K562 (cell line): ENCODE measurements around the gene FES. TPM values are rescaled to one million over a fixed set of nuclear protein-coding genes. Genes with fewer than 3 reads are reported as not detected.
A peak's percentile ranks its signal among the peaks of the same experiment; 100 is the strongest.

Experiments used
- GTF2B ChIP-seq: IDR thresholded peaks from 2 replicates; pipeline ENCODE4 v1.6.1; 2011; ENCODE audit not compliant: insufficient read length; ENCODE audit errors: extremely low read depth
- GTF2F1 ChIP-seq: IDR thresholded peaks from 2 replicates; pipeline ENCODE4 v1.6.1; 2011; ENCODE audit warnings: low read depth, low read length, improper control_type of control experiment
- HDAC2 ChIP-seq: fragments of 450-650 bp; IDR thresholded peaks from 2 replicates; pipeline ENCODE4 v1.6.1; 2016; ENCODE audit warnings: mild to moderate bottlenecking
- KLF6 ChIP-seq: fragments of 250-450 bp; sonication (Bioruptor Pico); IDR thresholded peaks from 2 replicates; pipeline ENCODE4 v1.4.0; 2020; ENCODE audit warnings: mild to moderate bottlenecking, moderate library complexity, borderline replicate concordance
- POLR2AphosphoS5 ChIP-seq: IDR thresholded peaks from 2 replicates; pipeline ENCODE4 v1.6.1; 2011; ENCODE audit warnings: mild to moderate bottlenecking, low read depth, low read length, moderate library complexity; ENCODE audit not compliant: control insufficient read depth, insufficient read depth
- RNF219 ChIP-seq: fragments of 250-450 bp; sonication (Bioruptor Pico); IDR thresholded peaks from 2 replicates; pipeline ENCODE4 v1.5.0; 2022; ENCODE audit warnings: mild to moderate bottlenecking
- SAP30 ChIP-seq: fragments of 200-600 bp; sonication (generic); IDR thresholded peaks from 2 replicates; pipeline ENCODE4 v1.6.1; 2012; ENCODE audit warnings: borderline replicate concordance, low read depth, mild to moderate bottlenecking, moderate library complexity, low read length, control low read depth, inconsistent platforms; ENCODE audit not compliant: insufficient read depth, poor library complexity, severe bottlenecking
- TCF7L2 ChIP-seq: fragments of 150-350 bp; IDR thresholded peaks from 2 replicates; pipeline ENCODE4 v1.6.1; 2016; ENCODE audit warnings: low read depth, mild to moderate bottlenecking, low read length, moderate library complexity
- USF2 ChIP-seq: sonication (generic); formaldehyde crosslinking; IDR thresholded peaks from 2 replicates; pipeline ENCODE4 v1.5.0; 2020; ENCODE audit warnings: missing genetic modification reagents
- ZNF212 ChIP-seq: fragments of 450-650 bp; formaldehyde crosslinking; IDR thresholded peaks from 2 replicates; pipeline ENCODE4 v1.4.0; 2020; ENCODE audit warnings: mild to moderate bottlenecking
- ZNF316 ChIP-seq: fragments of 450-650 bp; IDR thresholded peaks from 2 replicates; pipeline ENCODE4 v1.6.1; 2016
- ZNF318 ChIP-seq, 2 experiments: fragments of 450-650 bp; IDR thresholded peaks; 2 replicates each; pipeline ENCODE4 v1.6.1; 2016; ENCODE audit warnings: mild to moderate bottlenecking in 2 of 2, borderline replicate concordance in 1 of 2, low read depth in 1 of 2, moderate library complexity in 1 of 2
- ZNF583 ChIP-seq: fragments of 250-450 bp; sonication (Bioruptor Pico); IDR thresholded peaks from 2 replicates; pipeline ENCODE4 v1.4.0; 2020
- ZNF696 ChIP-seq: fragments of 250-450 bp; sonication (Bioruptor Pico); conservative IDR thresholded peaks from 2 replicates; pipeline ENCODE4 v1.4.0; 2020; ENCODE audit warnings: mild to moderate bottlenecking, moderate library complexity
- ZNF717 ChIP-seq: fragments of 250-450 bp; sonication (Bioruptor Pico); IDR thresholded peaks from 2 replicates; pipeline ENCODE4 v1.5.0; 2021
- polyA plus RNA-seq, 8 experiments: library from polyadenylated mRNA; depleted of rRNA in 4 of 8; stranded (reverse) in 5 of 8; unstranded in 3 of 8; fragments of >200 nt; fragmentation: Nextera tagmentation in 2 of 8; fragmentation: Illumina TruSeq in 1 of 8; extraction: Ambion mirVana in 2 of 8; extraction: Trizol in 1 of 8; gene quantifications; 2 replicates each; pipeline versions ENCODE4 v1.2.1 to v1.2.3, GENCODE V29; 2011 to 2014; ENCODE audit warnings: inconsistent platforms in 1 of 8, missing spikeins in 1 of 8
- total RNA-seq, 7 experiments: library from RNA; depleted of rRNA in 6 of 7; stranded (reverse); fragments of >200 nt in 6 of 7; fragmentation: Illumina TruSeq in 2 of 7; extraction: Trizol in 2 of 7; gene quantifications; 2 replicates each; pipeline versions ENCODE4 v1.2.1 to v1.2.3, GENCODE V29; 2011 to 2021; ENCODE audit warnings: low replicate concordance in 1 of 7

The FES gene
- total and polyA plus RNA-seq, 9 of the 15 experiments (the other 6 are each of a cell fraction or from before 2014, with no cell fraction given) = 0.38 to 2.6 (median 0.82) TPM

GRCh38 chr15:90902040-90902839 lies 17.9 kb downstream of the FES start (continued):
- no peak for TF ChIP-seq ZNF696 (CRISPR knock-in tag)
- TF ChIP-seq ZNF212 (CRISPR knock-in tag) = no peak
- no peak for TF ChIP-seq SAP30
- TF ChIP-seq ZNF717 = no peak
- no peak for TF ChIP-seq GTF2B
- TF ChIP-seq TCF7L2 = no peak
- TF ChIP-seq POLR2AphosphoS5 = no peak
- 0 out of 2 replicates have a peak, but pooled peaks have one; percentile 7 for TF ChIP-seq ZNF583
- TF ChIP-seq GTF2F1 = no peak
- TF ChIP-seq ZNF316 = no peak
- TF ChIP-seq HDAC2 = peak; percentile 12; the same call in 1 of the 2 replicates
- TF ChIP-seq USF2 (CRISPR knock-in tag) = no peak
- 0 out of 2 replicates have a peak, but pooled peaks have one; percentile 32 for TF ChIP-seq KLF6 (CRISPR knock-in tag)
- 0 out of 4 replicates have a peak, but pooled peaks of 1 of the 2 experiments have one; percentile 13 for TF ChIP-seq ZNF318 (IDR thresholded peaks at IDR 0.05; ENCODE audit: borderline replicate concordance in 1 of 2, low read depth in 1 of 2)
- no peak for TF ChIP-seq RNF219
